Panc1 (cell line): ENCODE results near the gene TOP3A. TPM values are rescaled to one million over a fixed set of nuclear protein-coding genes. Genes with fewer than 3 reads are reported as not detected.
A peak's percentile ranks its signal among the peaks of the same experiment; 100 is the strongest.

Source experiments
- ATAC-seq: fragments of 200-7000 bp; cut with Tn5 transposase; 2 replicates; pipeline ENCODE4 v1.9.1; 2020; ENCODE audit warnings: mild to moderate bottlenecking, moderate library complexity
- BruUV-seq: library from RNA; stranded (reverse); fragments of 400-500 nt; replicated peaks from 2 replicates; lab custom pipeline; 2021; lab: Mats Ljungman, UMichigan
- CTCF ChIA-PET: fragments of 300-600 bp; sonication (Branson Sonifier 250); formaldehyde crosslinking; loops from one replicate; lab custom pipeline; 2022; ENCODE audit warnings: antibody characterized with exemption; lab: Charles Lee
- POLR2A ChIA-PET: fragments of 300-600 bp; sonication (Branson Sonifier 250); formaldehyde crosslinking; loops from one replicate; lab custom pipeline; 2022; ENCODE audit warnings: antibody characterized with exemption; lab: Charles Lee
- DNase-seq: peaks from one replicate; pipeline ENCODE4 v3.0.0-alpha.2; 2010; ENCODE audit warnings: low read depth, low spot score
- H3K27ac ChIP-seq: 2 replicates; pipeline ENCODE4 v1.5.1; 2011; ENCODE audit warnings: mild to moderate bottlenecking, low read length, inconsistent platforms
- H3K27me3 ChIP-seq: fragments of 200-500 bp; sonication (Bioruptor generic); 2 replicates; pipeline ENCODE4 v1.6.0; 2014; ENCODE audit warnings: low read length, inconsistent platforms; ENCODE audit not compliant: control insufficient read depth, insufficient read depth
- H3K36me3 ChIP-seq: fragments of 200-500 bp; sonication (Bioruptor generic); 2 replicates; pipeline ENCODE4 v1.5.1; 2014; ENCODE audit warnings: inconsistent platforms, mild to moderate bottlenecking, low read length, moderate library complexity; ENCODE audit not compliant: control insufficient read depth, insufficient read depth
- H3K4me1 ChIP-seq: 2 replicates; pipeline ENCODE4 v1.5.1; 2011; ENCODE audit warnings: inconsistent platforms, mild to moderate bottlenecking, low read length, moderate library complexity; ENCODE audit not compliant: control insufficient read depth, insufficient read depth
- H3K4me3 ChIP-seq, 2 experiments: 2 replicates each; pipeline ENCODE4 v1.5.1; 2011 to 2012; ENCODE audit warnings: low read depth in 2 of 2, low read length in 2 of 2, mild to moderate bottlenecking in 2 of 2, inconsistent platforms in 1 of 2, moderate library complexity in 1 of 2
- H3K9me3 ChIP-seq: fragments of 200-500 bp; sonication (Bioruptor generic); 2 replicates; pipeline ENCODE4 v1.5.1; 2014; ENCODE audit warnings: low read depth, mild to moderate bottlenecking, inconsistent platforms, low read length, moderate library complexity; ENCODE audit not compliant: control insufficient read depth, insufficient read depth
- CTCF ChIP-seq: fragments of 450-650 bp; IDR thresholded peaks from 2 replicates; pipeline ENCODE4 v1.5.1; 2017; ENCODE audit warnings: mild to moderate bottlenecking
- POLR2AphosphoS5 ChIP-seq: IDR thresholded peaks from 2 replicates; pipeline ENCODE4 v1.6.1; 2012; ENCODE audit warnings: mild to moderate bottlenecking, low read depth, low read length, moderate library complexity
- REST ChIP-seq, 2 experiments: IDR thresholded peaks; 2 replicates each; pipeline ENCODE4 v1.6.1; 2011 to 2012; ENCODE audit warnings: low read depth in 2 of 2, control low read depth in 1 of 2, low read length in 1 of 2, mild to moderate bottlenecking in 1 of 2, moderate library complexity in 1 of 2; ENCODE audit not compliant: insufficient read depth in 1 of 2
- SIN3A ChIP-seq: IDR thresholded peaks from 2 replicates; pipeline ENCODE4 v1.6.1; 2012; ENCODE audit warnings: low read depth, mild to moderate bottlenecking, low read length, moderate library complexity, borderline replicate concordance; ENCODE audit not compliant: insufficient read depth
- TCF7L2 ChIP-seq: IDR thresholded peaks from 2 replicates; pipeline ENCODE4 v1.6.1; 2011; ENCODE audit warnings: mild to moderate bottlenecking, low read depth, low read length, inconsistent platforms
- in situ Hi-C: cut with HindIII; loops from 2 replicates; pipeline ENCODE4 v1.10.0; 2016; ENCODE audit warnings: low sequenced_read_pairs, low pct_unique_long_range_greater_than_20kb
- intact Hi-C: fragments of 100-400 bp; cut with micrococcal nuclease; formaldehyde crosslinking; loops from one replicate; pipeline ENCODE4 v1.10.0; 2022; ENCODE audit not compliant: unreplicated experiment
- total RNA-seq: library from RNA; stranded (reverse); gene quantifications from one replicate; pipeline ENCODE4 v1.2.1, GENCODE V29; 2021; ENCODE audit not compliant: unreplicated experiment

TOP3A gene
- total RNA-seq, 1 experiment from 2014 or later: 49.3 TPM

- H3K4me1 ChIP-seq: peaks cover 9% of the 10 kb centered on the region
- no peaks in the 10 kb centered on the region for H3K9me3 ChIP-seq
- TF ChIP-seq SIN3A (no peak), REST (IDR thresholded peaks at IDR 0.05; ENCODE audit: insufficient read depth in 1 of 2, low read depth in 2 of 2, low read length in 1 of 2) (no peak), POLR2AphosphoS5 (no peak), CTCF (no peak), TCF7L2 (no peak)
- DNase-seq: no peak
- in situ Hi-C loops: no loop called here
- H3K27ac ChIP-seq: no peak overlapping the region
- peaks cover 3% of the 10 kb centered on the region; the same call in 1 of the 2 replicates for H3K36me3 ChIP-seq
- H3K27me3 ChIP-seq: no peaks in the 10 kb centered on the region
- ChIA-PET POLR2A (no interaction called here), CTCF (no interaction called here)
- ATAC-seq: no peak
- intact Hi-C loops: no loop called here
- H3K4me3 ChIP-seq: no peak overlapping the region
- BruUV-seq: no TSS peak
These were observed 52.7 kb downstream of the TOP3A start for GRCh38 chr17:18262111-18262510.

- H3K9me3 ChIP-seq: no peaks in the 10 kb centered on the region
- ATAC-seq (no peak), DNase-seq (no peak)
- peaks cover 13% of the 10 kb centered on the region for H3K4me1 ChIP-seq
- in situ Hi-C loops (no loop called here), intact Hi-C loops (no loop called here)
- H3K36me3 ChIP-seq: peaks cover 3% of the 10 kb centered on the region; the same call in 1 of the 2 replicates
- ChIA-PET CTCF (interaction anchor here (0.6 kb wide), 1 partner anchor 19 kb away, joined by 3 read pairs; no protein-coding TSS in a partner anchor), POLR2A (no interaction called here)
- TF ChIP-seq REST (IDR thresholded peaks at IDR 0.05; ENCODE audit: insufficient read depth in 1 of 2, low read depth in 2 of 2, low read length in 1 of 2): no peak
- no peak for TF ChIP-seq TCF7L2
- TF ChIP-seq CTCF: no peak
- peak overlapping the region; percentile 85 for H3K27ac ChIP-seq
- peak overlapping the region; percentile 74 to 75 for H3K4me3 ChIP-seq
- no TSS peak for BruUV-seq
- H3K27me3 ChIP-seq: no peaks in the 10 kb centered on the region
These were observed 53.1 kb downstream of the TOP3A start for GRCh38 chr17:18261659-18262058.
